SU-DHL-6 (cell line): ENCODE results near the gene PLXND1.

ENCODE experiments used
- CTCF ChIP-seq: fragments of 200-600 bp; sonication (generic); IDR thresholded peaks from one replicate; pipeline ENCODE4 v1.5.1; 2017; ENCODE audit warnings: antibody characterized with exemption, mild to moderate bottlenecking, low read length, moderate library complexity; ENCODE audit not compliant: insufficient read depth, poor library complexity, severe bottlenecking
- EZH2phosphoT487 ChIP-seq: fragments of 200-600 bp; sonication (generic), shearing (Covaris generic); conservative IDR thresholded peaks from 2 replicates; pipeline ENCODE4 v1.6.1; 2018; ENCODE audit warnings: mild to moderate bottlenecking, antibody characterized with exemption, low read length, moderate library complexity, mixed read lengths

- TF ChIP-seq CTCF (no peak), EZH2phosphoT487 (no peak)
Observed at GRCh38 chr3:129610276-129610675, 3.8 kb upstream of the PLXND1 start.
